Upper lobe of right lung (tissue), 1 donor: Measurements from ENCODE around the gene RASSF4. TPM values are rescaled to one million over a fixed set of nuclear protein-coding genes. Genes with fewer than 3 reads are reported as not detected.

ENCODE experiments used
- ATAC-seq: fragments of 200-7000 bp; cut with Tn5 transposase; one replicate; pipeline ENCODE4 v1.9.1; 2020; ENCODE audit warnings: mild to moderate bottlenecking, moderate library complexity
- DNase-seq: peaks from one replicate; pipeline ENCODE4 v3.0.0-alpha.2; 2020
- H3K27ac ChIP-seq: fragments of 200-600 bp; one replicate; pipeline ENCODE4 v1.8.0; 2022
- H3K27me3 ChIP-seq: fragments of 200-600 bp; one replicate; pipeline ENCODE4 v1.8.0; 2022; ENCODE audit warnings: mild to moderate bottlenecking
- H3K36me3 ChIP-seq: fragments of 200-600 bp; one replicate; pipeline ENCODE4 v1.8.0; 2022
- H3K4me1 ChIP-seq: fragments of 200-600 bp; one replicate; pipeline ENCODE4 v1.8.0; 2022
- H3K4me3 ChIP-seq: fragments of 200-600 bp; one replicate; pipeline ENCODE4 v1.8.0; 2022; ENCODE audit warnings: mild to moderate bottlenecking
- H3K9me3 ChIP-seq: fragments of 200-600 bp; one replicate; pipeline ENCODE4 v1.8.0; 2022
- intact Hi-C: fragments of 100-400 bp; cut with DNase I; formaldehyde crosslinking; loops from one replicate; pipeline ENCODE4 v1.11.0; 2022
- total RNA-seq: library from RNA; stranded (reverse); fragmentation: NEBNext Ultra II Directional; extraction: Animal tissue kit (Norgen Biotek cat#: 25700); gene quantifications from one replicate; pipeline ENCODE4 v1.2.1, GENCODE V29; 2021
- TF ChIP-seq, protein P1 (sequence below): fragments of 200-600 bp; IDR thresholded peaks from one replicate; pipeline ENCODE4 v1.8.0; 2022; ENCODE audit warnings: antibody characterized with exemption
- donor health status: DM: no; HTN: yes; CAD: no; lungs with severe emphysema.

RASSF4 gene
- total RNA-seq, 1 donor from 2014 or later = 40.9 TPM

- DNase-seq = no peak
- intact Hi-C loops = no loop called here
- no peak overlapping the region for H3K4me3 ChIP-seq
- TF ChIP-seq, protein P1, sequence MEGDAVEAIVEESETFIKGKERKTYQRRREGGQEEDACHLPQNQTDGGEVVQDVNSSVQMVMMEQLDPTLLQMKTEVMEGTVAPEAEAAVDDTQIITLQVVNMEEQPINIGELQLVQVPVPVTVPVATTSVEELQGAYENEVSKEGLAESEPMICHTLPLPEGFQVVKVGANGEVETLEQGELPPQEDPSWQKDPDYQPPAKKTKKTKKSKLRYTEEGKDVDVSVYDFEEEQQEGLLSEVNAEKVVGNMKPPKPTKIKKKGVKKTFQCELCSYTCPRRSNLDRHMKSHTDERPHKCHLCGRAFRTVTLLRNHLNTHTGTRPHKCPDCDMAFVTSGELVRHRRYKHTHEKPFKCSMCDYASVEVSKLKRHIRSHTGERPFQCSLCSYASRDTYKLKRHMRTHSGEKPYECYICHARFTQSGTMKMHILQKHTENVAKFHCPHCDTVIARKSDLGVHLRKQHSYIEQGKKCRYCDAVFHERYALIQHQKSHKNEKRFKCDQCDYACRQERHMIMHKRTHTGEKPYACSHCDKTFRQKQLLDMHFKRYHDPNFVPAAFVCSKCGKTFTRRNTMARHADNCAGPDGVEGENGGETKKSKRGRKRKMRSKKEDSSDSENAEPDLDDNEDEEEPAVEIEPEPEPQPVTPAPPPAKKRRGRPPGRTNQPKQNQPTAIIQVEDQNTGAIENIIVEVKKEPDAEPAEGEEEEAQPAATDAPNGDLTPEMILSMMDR = no peak
- H3K27ac ChIP-seq = no peak overlapping the region
- peaks cover 9% of the 10 kb centered on the region for H3K4me1 ChIP-seq
- H3K36me3 ChIP-seq = no peaks in the 10 kb centered on the region
- no peaks in the 10 kb centered on the region for H3K9me3 ChIP-seq
- ATAC-seq = no peak
- H3K27me3 ChIP-seq = no peaks in the 10 kb centered on the region
These were observed 9.7 kb upstream of the RASSF4 start for GRCh38 chr10:44949915-44950314.

GRCh38 chr10:44950326-44951225, 9.0 kb upstream of the RASSF4 start:
- ATAC-seq = no peak
- H3K4me3 ChIP-seq = no peak overlapping the region
- no peak overlapping the region for H3K27ac ChIP-seq
- no peaks in the 10 kb centered on the region for H3K9me3 ChIP-seq
- intact Hi-C loops = no loop called here
- no peaks in the 10 kb centered on the region for H3K27me3 ChIP-seq
- H3K36me3 ChIP-seq = peaks cover 3% of the 10 kb centered on the region
- DNase-seq = no peak
- peaks cover 9% of the 10 kb centered on the region for H3K4me1 ChIP-seq
- TF ChIP-seq, protein P1 = no peak

DNA sequence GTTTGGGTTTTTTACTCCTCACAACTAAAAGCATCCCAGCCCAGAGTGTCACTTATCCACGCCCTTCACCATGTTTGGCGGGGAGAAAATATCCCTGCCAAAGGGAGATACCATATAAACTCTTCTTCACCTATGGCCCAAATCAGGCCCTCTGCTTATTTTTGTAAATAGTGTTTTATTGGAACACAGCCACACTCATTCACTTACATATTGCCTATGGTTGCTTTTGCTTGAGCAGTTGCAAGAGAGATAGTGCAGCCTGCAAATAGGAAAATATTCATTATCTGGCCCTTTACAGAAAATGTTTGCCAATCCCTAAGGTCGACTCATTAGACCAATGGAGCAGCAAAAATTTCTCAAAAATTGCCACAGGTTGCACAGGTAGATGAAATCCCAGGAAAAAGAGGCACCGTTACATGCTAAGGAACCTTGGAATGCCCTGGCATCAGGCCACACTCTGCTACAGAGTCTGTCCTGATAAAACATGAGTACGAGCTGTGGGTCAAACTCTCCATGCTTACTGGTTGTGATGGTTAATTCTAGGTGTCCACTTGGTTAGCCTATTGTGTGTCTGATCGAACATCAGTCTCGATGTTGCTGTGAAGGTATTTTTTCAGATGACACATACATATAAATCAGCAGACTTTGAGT, 7.9 kb upstream of the RASSF4 start:
- Histone ChIP-seq H3K9me3 (no peaks in the 10 kb centered on the region), H3K27me3 (no peaks in the 10 kb centered on the region), H3K36me3 (peaks cover 4% of the 10 kb centered on the region), H3K27ac (no peak overlapping the region), H3K4me3 (no peak overlapping the region), H3K4me1 (peaks cover 9% of the 10 kb centered on the region)
- no peak for ATAC-seq
- intact Hi-C loops = no loop called here
- TF ChIP-seq, protein P1 = no peak
- no peak for DNase-seq

DNA sequence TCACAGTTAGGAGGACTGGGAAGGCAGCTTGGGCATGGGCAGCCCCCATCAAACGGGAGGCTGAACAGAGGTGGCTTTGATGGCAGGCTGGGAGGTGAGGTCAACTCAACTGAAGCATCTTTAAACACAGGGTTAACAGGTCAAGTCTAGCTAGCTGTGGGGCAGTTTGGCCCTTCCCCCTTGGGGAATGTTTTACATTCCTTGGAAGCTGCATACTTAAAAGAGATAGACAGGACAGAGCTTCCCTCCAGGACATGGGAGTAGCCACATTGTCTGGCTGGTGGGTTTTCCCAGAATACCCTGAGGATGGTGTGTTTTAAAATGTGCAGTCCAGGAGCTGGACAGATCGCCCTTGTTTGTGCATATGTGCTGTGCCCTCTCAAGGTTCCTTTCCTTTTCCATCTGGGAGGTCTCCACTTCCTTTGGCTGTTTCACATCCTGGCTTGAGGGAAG, 6.8 kb upstream of the RASSF4 start:
- DNase-seq (no peak), ATAC-seq (no peak)
- no peaks in the 10 kb centered on the region for H3K27me3 ChIP-seq
- H3K4me1 ChIP-seq = peaks cover 12% of the 10 kb centered on the region
- H3K36me3 ChIP-seq = peaks cover 4% of the 10 kb centered on the region
- no peak overlapping the region for H3K4me3 ChIP-seq
- no peak overlapping the region for H3K27ac ChIP-seq
- H3K9me3 ChIP-seq = no peaks in the 10 kb centered on the region
- TF ChIP-seq, protein P1 = no peak
- intact Hi-C loops = no loop called here

DNA sequence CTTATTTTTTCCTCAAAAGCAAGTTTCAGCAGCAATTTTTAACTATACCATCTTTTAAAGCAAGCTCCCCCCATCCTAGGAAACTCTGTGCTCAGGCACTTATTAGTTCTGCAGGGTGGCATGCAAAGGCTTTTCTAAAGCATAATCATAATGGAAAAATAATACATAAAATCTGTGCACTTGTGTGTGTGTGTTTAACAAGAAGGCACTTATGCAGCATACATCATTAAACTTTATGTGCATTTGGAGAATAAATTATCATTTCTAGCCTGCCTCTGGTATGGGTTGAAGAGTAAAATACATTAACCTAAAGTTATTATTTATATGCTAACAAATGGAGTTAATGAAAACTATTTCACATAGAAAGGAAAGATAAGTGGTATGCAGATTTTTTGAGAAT, 5.6 kb upstream of the RASSF4 start:
- ATAC-seq = no peak
- TF ChIP-seq, protein P1 = no peak
- no peak overlapping the region for H3K4me3 ChIP-seq
- H3K4me1 ChIP-seq = peaks cover 9% of the 10 kb centered on the region
- no peak overlapping the region for H3K27ac ChIP-seq
- no peaks in the 10 kb centered on the region for H3K9me3 ChIP-seq
- H3K27me3 ChIP-seq = no peaks in the 10 kb centered on the region
- intact Hi-C loops = no loop called here
- peaks cover 4% of the 10 kb centered on the region for H3K36me3 ChIP-seq
- no peak for DNase-seq
